Measurements from ENCODE around the gene PDE6C. TPM values are rescaled to one million over a fixed set of nuclear protein-coding genes. Genes with fewer than 3 reads are reported as not detected.

The PDE6C gene
- total RNA-seq, 2 donors from 2014 or later: not detected

GRCh38 chr10:93701866-93702209, 89.5 kb downstream of the PDE6C start:
- TF ChIP-seq, protein P1, sequence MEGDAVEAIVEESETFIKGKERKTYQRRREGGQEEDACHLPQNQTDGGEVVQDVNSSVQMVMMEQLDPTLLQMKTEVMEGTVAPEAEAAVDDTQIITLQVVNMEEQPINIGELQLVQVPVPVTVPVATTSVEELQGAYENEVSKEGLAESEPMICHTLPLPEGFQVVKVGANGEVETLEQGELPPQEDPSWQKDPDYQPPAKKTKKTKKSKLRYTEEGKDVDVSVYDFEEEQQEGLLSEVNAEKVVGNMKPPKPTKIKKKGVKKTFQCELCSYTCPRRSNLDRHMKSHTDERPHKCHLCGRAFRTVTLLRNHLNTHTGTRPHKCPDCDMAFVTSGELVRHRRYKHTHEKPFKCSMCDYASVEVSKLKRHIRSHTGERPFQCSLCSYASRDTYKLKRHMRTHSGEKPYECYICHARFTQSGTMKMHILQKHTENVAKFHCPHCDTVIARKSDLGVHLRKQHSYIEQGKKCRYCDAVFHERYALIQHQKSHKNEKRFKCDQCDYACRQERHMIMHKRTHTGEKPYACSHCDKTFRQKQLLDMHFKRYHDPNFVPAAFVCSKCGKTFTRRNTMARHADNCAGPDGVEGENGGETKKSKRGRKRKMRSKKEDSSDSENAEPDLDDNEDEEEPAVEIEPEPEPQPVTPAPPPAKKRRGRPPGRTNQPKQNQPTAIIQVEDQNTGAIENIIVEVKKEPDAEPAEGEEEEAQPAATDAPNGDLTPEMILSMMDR (IDR thresholded peaks at IDR 0.05): no peak
- no peak for TF ChIP-seq POLR2A (IDR thresholded peaks at IDR 0.05)
- Histone ChIP-seq H3K36me3 (replicated peaks in 1 of 2; ENCODE audit: insufficient read depth in 1 of 2, low read depth in 2 of 2) (peaks cover 5 to 10% of the 10 kb centered on the region in 2 donors), H3K4me1 (peaks cover 13% of the 10 kb centered on the region), H3K9me3 (no peaks in the 10 kb centered on the region), H3K27ac (peak overlapping the region in 3 of 4 donors; percentile 67 to 86 (median 78)), H3K27me3 (no peaks in the 10 kb centered on the region), H3K4me3 (peak overlapping the region; percentile 18 to 53)
- ATAC-seq: peak; percentile 15
- peak in 3 of 4 donors; percentile 9 to 16 (median 12) for DNase-seq
- 0 to 1% methylated on average over 9 of the region's 9 CpGs for WGBS, 2 donors
- intact Hi-C loops (cut with DNase I): no loop called here

- Histone ChIP-seq H3K27ac (peak within 1 kb of the TSS; percentile 53 to 86 (median 72)), H3K27me3 (no peaks in the 10 kb centered on the region), H3K4me3 (peak within 1 kb of the TSS; percentile 18 to 81), H3K4me1 (peaks cover 13% of the 10 kb centered on the region), H3K36me3 (replicated peaks in 1 of 2; ENCODE audit: insufficient read depth in 1 of 2, low read depth in 2 of 2) (peaks cover 2 to 7% of the 10 kb centered on the region in 2 donors), H3K9me3 (no peaks in the 10 kb centered on the region)
- intact Hi-C loops (cut with DNase I): no loop called here
- peak in 2 of 3 donors; percentile 65 to 76 for TF ChIP-seq POLR2A (IDR thresholded peaks at IDR 0.05)
- TF ChIP-seq, protein P1 (IDR thresholded peaks at IDR 0.05): peak in 6 of 7 experiments; percentile 18 to 74 (median 66)
- WGBS, 2 donors: 0 to 1% methylated on average over 43 to 52 of the region's 52 CpGs
- ATAC-seq (peak; percentile 99), DNase-seq (peak; percentile 93 to 96 (median 95))
Observed at GRCh38 chr10:93702210-93703001, 90.1 kb downstream of the PDE6C start, which contains the start of gene FRA10AC1. TSS of gene FRA10AC1 (minus strand) at chr10:93702592. CDS start at chr10:93700106, 2,486 bp downstream.

DNA sequence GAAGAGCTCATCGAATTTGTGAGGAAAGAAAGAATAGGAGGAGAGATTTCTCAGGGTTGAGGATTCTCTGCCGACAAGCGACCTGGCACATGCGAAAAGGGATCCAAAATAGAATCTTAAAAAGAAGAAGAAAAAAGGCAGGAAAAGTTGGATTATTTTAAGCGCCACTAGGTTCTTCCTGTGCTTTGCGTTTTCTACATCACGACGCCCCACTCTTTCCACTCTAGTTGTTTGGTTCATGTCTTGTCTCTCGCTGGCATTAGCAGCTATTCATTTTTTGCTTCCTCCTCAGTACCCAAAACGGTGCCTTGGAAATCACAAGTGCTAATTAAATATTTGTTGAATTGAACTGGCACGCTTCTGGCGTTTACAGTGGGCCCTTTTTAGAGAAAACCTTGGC, 90.7 kb downstream of the PDE6C start:
- H3K4me3 ChIP-seq: peak overlapping the region; percentile 18 to 81
- intact Hi-C loops (cut with DNase I): no loop called here
- H3K4me1 ChIP-seq: peaks cover 13% of the 10 kb centered on the region
- H3K36me3 ChIP-seq (replicated peaks in 1 of 2; ENCODE audit: insufficient read depth in 1 of 2, low read depth in 2 of 2): peaks cover 0 to 5% of the 10 kb centered on the region in 2 donors
- DNase-seq: peak in 1 of 4 donors; percentile 7
- TF ChIP-seq, protein P1 (IDR thresholded peaks at IDR 0.05): no peak
- TF ChIP-seq POLR2A (IDR thresholded peaks at IDR 0.05): no peak
- H3K27me3 ChIP-seq: no peaks in the 10 kb centered on the region
- no peaks in the 10 kb centered on the region for H3K9me3 ChIP-seq
- H3K27ac ChIP-seq: peak overlapping the region; percentile 44 to 86 (median 72)
- 1 to 2% methylated on average over 12 of the region's 12 CpGs for WGBS, 2 donors
- no peak for ATAC-seq

GRCh38 chr10:93703841-93704240, 91.5 kb downstream of the PDE6C start:
- Histone ChIP-seq H3K36me3 (replicated peaks in 1 of 2; ENCODE audit: insufficient read depth in 1 of 2, low read depth in 2 of 2) (peaks cover 0 to 2% of the 10 kb centered on the region in 2 donors), H3K4me3 (no peak overlapping the region), H3K27ac (no peak overlapping the region), H3K27me3 (no peaks in the 10 kb centered on the region), H3K9me3 (no peaks in the 10 kb centered on the region), H3K4me1 (peaks cover 13% of the 10 kb centered on the region)
- no peak for DNase-seq
- intact Hi-C loops (cut with DNase I): no loop called here
- no peak for ATAC-seq
- TF ChIP-seq POLR2A (IDR thresholded peaks at IDR 0.05): no peak
- TF ChIP-seq, protein P1 (IDR thresholded peaks at IDR 0.05): no peak
- WGBS, 2 donors: 64 to 76% methylated on average over 1 of the region's 1 CpG

Data from body of pancreas (tissue), 4 donors.